Measurements from ENCODE around the gene IL17F. TPM values are rescaled to one million over a fixed set of nuclear protein-coding genes. Genes with fewer than 3 reads are reported as not detected.

Gene IL17F
- total and polyA plus RNA-seq, 4 donors, result not detected

DNA sequence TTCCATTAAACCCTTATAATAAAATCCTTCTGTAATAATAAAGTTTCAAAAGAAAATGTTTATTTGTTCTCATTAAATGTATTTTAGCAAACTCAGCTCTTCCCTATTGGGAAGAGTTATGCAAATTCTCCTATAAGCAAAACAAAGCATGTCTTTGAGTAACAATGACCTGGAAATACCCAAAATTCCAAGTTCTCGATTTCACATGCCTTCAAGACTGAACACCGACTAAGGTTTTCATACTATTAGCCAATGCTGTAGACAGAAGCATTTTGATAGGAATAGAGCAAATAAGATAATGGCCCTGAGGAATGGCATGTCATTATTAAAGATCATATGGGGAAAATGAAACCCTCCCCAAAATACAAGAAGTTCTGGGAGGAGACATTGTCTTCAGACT is 54.3 kb downstream of the IL17F start:
- 93% methylated on average over 2 of the region's 2 CpGs for WGBS

DNA sequence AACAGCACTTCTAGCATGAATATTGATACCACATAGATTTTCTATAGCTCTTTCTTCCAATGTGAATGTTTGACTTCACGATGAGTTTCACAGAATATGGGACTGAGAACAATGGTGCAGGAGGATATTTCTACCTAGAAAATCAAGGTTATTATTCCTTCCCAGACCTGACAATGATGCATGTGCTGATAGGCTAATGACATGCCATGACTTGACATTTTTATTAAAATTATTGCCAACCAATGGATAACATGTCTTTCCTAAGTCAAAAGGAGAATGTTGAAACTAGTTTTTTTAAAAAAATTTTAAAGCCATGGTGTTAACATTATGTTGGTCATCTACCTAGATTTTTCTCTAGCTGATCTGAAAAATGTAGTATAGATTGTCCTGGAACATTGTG is 57.2 kb downstream of the IL17F start:
- Histone ChIP-seq H3K36me3 (ENCODE audit: control insufficient read depth in 4 of 4, insufficient read depth in 3 of 4, low read depth in 1 of 4, low read length in 3 of 4) (no peaks in the 10 kb centered on the region), H3K4me1 (ENCODE audit: control insufficient read depth in 4 of 4, insufficient read depth in 4 of 4, low read length in 3 of 4) (peaks cover 0 to 4% (median 0%) of the 10 kb centered on the region in 4 donors), H3K9me3 (ENCODE audit: control insufficient read depth in 4 of 4, low read length in 3 of 4) (no peaks in the 10 kb centered on the region), H3K9ac (ENCODE audit: low read depth in 1 of 2, low read length in 2 of 2) (no peak overlapping the region), H3K27ac (ENCODE audit: low read depth in 1 of 2, low read length in 2 of 2) (no peak overlapping the region), H3K4me3 (ENCODE audit: low read depth in 1 of 3, low read length in 3 of 3) (no peak overlapping the region), H3K27me3 (ENCODE audit: control insufficient read depth in 4 of 4, insufficient read depth in 4 of 4, low read length in 3 of 4) (peaks cover 0 to 2% (median 0%) of the 10 kb centered on the region in 4 donors)
- 94% methylated on average over 1 of the region's 1 CpG for WGBS
- DNase-seq (ENCODE audit: low spot score), result no peak
- TF ChIP-seq TAF1 (conservative IDR thresholded peaks at IDR 0.05), result no peak
- TF ChIP-seq, protein P1, sequence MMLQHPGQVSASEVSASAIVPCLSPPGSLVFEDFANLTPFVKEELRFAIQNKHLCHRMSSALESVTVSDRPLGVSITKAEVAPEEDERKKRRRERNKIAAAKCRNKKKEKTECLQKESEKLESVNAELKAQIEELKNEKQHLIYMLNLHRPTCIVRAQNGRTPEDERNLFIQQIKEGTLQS (IDR thresholded peaks at IDR 0.05), result no peak
- TF ChIP-seq, protein P2, sequence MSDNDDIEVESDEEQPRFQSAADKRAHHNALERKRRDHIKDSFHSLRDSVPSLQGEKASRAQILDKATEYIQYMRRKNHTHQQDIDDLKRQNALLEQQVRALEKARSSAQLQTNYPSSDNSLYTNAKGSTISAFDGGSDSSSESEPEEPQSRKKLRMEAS (IDR thresholded peaks at IDR 0.05), result no peak

More for the DNA sequence above, 54.3 kb downstream of the IL17F start:
- Histone ChIP-seq H3K36me3 (ENCODE audit: control insufficient read depth in 4 of 4, insufficient read depth in 3 of 4, low read depth in 1 of 4, low read length in 3 of 4) (no peaks in the 10 kb centered on the region), H3K9me3 (ENCODE audit: control insufficient read depth in 4 of 4, low read length in 3 of 4) (no peaks in the 10 kb centered on the region), H3K4me1 (ENCODE audit: control insufficient read depth in 4 of 4, insufficient read depth in 4 of 4, low read length in 3 of 4) (peaks cover 0 to 4% (median 0%) of the 10 kb centered on the region in 4 donors), H3K9ac (ENCODE audit: low read depth in 1 of 2, low read length in 2 of 2) (no peak overlapping the region), H3K27ac (ENCODE audit: low read depth in 1 of 2, low read length in 2 of 2) (no peak overlapping the region), H3K4me3 (ENCODE audit: low read depth in 1 of 3, low read length in 3 of 3) (no peak overlapping the region), H3K27me3 (ENCODE audit: control insufficient read depth in 4 of 4, insufficient read depth in 4 of 4, low read length in 3 of 4) (no peaks in the 10 kb centered on the region)
- TF ChIP-seq TAF1 (conservative IDR thresholded peaks at IDR 0.05), result no peak
- TF ChIP-seq RAD21 (IDR thresholded peaks at IDR 0.05), result no peak
- no peak for TF ChIP-seq RXRA (IDR thresholded peaks at IDR 0.05)
- no peak for TF ChIP-seq YY1 (IDR thresholded peaks at IDR 0.05)
- TF ChIP-seq, protein P3, sequence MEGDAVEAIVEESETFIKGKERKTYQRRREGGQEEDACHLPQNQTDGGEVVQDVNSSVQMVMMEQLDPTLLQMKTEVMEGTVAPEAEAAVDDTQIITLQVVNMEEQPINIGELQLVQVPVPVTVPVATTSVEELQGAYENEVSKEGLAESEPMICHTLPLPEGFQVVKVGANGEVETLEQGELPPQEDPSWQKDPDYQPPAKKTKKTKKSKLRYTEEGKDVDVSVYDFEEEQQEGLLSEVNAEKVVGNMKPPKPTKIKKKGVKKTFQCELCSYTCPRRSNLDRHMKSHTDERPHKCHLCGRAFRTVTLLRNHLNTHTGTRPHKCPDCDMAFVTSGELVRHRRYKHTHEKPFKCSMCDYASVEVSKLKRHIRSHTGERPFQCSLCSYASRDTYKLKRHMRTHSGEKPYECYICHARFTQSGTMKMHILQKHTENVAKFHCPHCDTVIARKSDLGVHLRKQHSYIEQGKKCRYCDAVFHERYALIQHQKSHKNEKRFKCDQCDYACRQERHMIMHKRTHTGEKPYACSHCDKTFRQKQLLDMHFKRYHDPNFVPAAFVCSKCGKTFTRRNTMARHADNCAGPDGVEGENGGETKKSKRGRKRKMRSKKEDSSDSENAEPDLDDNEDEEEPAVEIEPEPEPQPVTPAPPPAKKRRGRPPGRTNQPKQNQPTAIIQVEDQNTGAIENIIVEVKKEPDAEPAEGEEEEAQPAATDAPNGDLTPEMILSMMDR (IDR thresholded peaks at IDR 0.05; ENCODE audit: low read depth, low read length, missing input control), result no peak
- no peak for TF ChIP-seq HNF4G (IDR thresholded peaks at IDR 0.05)
- TF ChIP-seq EGR1 (IDR thresholded peaks at IDR 0.05; ENCODE audit: low read depth in 2 of 2), result no peak
- no peak for DNase-seq (ENCODE audit: low spot score)

Other genes starting within 250 kb of the IL17F start
- 10 to 100 TPM in 1 of 2 donors, 1 to 10 TPM in 1; 5.6 to 10.6 TPM for gene PKHD1, start 156.9 kb downstream of the IL17F start, total RNA-seq
- under 1 TPM; 0.45 to 0.86 TPM for gene PKHD1, start 156.9 kb downstream of the IL17F start, polyA plus RNA-seq
- not detected for gene IL17A, start 58.1 kb downstream of the IL17F start, total RNA-seq
- not detected for gene IL17A, start 58.1 kb downstream of the IL17F start, polyA plus RNA-seq
- 10 to 100 TPM; 12.7 to 60.8 TPM for gene MCM3, start 40.2 kb upstream of the IL17F start, total RNA-seq
- gene MCM3, start 40.2 kb upstream of the IL17F start, polyA plus RNA-seq, result 10 to 100 TPM in 1 of 2 donors, 1 to 10 TPM in 1; 7.4 to 11.9 TPM
- 1 to 10 TPM in 1 of 2 donors, under 1 TPM in 1; 0.84 to 3.3 TPM for gene PAQR8, start 117.7 kb upstream of the IL17F start, total RNA-seq
- gene PAQR8, start 117.7 kb upstream of the IL17F start, polyA plus RNA-seq, result under 1 TPM; 0.43 to 0.63 TPM
- gene EFHC1, start 175.8 kb upstream of the IL17F start, total RNA-seq, result 10 to 100 TPM in 1 of 2 donors, 1 to 10 TPM in 1; 3.7 to 10.1 TPM
- gene EFHC1, start 175.8 kb upstream of the IL17F start, polyA plus RNA-seq, result 10 to 100 TPM in 1 of 2 donors, 1 to 10 TPM in 1; 3.3 to 11.3 TPM

Data from liver (tissue), 9 donors.